Central memory CD4-positive, alpha-beta T cell (primary cell): ENCODE results near the gene UBN2.
"Not testable (repeated sequence)": the region's sequence is repeated elsewhere in the genome, so short reads cannot be mapped to it uniquely, and the experiment has no call there.

Experiments used
- DNase-seq: peaks from one replicate; pipeline ENCODE4 v3.0.0; 2022

UBN2 gene

DNA sequence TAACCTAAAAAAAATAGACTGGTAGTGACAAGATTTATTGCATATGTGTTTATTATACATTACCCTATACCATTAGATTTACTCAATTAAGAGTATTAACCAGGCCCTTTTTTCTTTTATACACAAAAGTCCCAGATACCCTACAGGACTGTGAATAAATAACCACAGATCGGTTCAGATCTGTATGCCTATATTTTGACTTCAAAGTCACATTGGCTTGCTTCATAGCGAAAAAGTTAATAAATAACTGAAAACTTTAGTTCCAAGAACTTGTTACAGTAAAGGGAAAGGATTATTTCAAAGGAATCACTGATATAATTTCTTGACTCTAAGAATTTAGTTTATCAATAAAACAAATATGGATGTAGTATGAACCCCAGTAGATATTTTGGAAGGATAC, 68.3 kb downstream of the UBN2 start:
- DNase-seq = no peak

DNA sequence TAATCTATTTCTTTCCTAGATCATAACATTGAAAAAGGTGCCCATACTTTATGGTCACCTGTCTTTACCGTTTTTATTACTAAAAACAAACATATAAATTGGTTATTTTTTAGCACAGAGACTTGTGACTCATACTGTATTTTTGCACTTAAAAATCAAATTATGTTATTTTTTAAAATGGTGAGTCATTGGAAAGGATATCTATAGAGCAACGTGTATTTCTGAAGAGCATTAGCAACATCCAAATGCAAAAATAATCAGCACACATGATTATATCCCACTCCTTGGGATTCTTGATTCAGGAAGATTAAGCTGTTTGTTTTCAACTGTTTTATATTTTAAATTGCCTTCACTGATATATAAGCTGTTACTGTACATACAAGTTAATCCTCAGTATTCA, 69.4 kb downstream of the UBN2 start:
- DNase-seq = no peak

DNA sequence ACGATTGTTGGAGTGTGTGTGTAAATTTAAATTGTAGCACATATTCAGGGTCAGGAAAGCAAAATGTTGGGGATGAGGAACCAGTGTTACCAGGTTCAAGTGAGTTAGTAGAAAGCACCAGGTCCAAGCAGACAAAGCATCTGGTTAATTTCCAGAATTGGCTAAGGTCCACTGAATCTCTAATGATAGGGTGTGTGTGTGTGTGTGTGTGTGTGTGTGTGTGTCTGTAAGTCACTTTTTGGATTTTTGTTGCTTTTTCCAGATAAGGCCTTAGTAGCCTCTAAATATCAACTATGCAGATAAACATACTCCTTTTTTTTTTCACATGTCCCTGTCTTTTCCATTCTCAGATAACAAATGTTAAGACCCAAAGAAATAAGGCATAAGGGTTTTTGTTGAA, 73.5 kb downstream of the UBN2 start:
- DNase-seq = no peak

DNA sequence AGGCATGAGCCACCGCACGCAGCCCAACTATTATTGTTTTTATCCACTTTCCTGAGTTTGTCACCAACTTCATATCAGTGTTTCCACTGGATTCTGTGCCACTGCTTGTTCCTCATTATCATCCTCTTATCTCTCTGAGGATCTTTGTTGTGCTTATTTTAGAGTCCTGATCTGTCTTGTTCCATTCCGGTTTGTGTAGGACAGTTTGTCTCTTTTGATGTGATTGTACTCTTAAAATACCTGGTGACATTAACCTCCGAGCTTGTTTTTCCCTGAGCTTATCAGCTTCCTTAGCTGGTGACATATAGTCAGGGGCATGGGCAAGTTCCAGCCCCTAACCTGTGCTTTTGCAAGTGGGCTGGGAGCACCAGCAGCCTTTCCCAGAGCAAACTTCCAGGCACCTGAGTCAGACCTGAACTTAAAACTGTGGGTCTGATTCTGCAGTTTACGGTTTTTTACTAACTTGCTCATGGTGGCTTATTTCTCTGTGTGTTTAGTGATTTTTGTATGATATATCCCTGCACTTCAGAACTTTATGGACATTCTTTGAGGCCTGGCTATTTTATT, 87.0 kb downstream of the UBN2 start:
- no peak for DNase-seq

DNA sequence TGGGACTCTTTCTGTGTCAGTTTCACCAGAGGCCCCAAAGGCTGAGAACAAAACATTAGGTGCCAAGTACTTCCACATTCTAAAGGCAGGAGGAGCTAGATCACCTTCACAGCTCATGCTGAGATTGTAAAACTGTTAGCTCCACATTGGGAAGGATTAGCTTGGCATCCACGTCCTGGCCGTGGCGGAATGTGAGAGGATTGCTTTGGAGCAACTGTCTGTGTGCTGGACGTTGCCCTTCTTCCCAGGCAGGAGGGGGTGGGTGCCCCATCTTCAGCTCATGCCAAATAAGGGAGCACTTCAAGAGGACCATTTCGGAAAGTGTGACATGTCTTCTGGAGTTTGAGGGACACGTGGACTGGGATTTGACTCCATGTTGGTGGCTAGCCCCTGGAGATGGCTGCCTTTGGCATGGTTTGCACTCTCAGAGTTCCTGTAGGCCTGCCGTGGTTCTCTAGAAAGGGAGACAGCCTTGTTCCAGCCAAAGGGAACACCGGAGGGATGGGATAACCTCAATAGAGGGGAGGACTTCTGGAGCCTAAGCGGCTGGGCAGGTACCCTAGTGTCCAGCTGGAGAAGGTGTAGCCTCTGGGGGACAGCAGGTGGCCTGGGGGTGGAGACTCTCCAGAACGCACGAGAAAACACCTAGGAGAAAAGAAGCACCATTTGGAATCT, 90.2 kb downstream of the UBN2 start:
- DNase-seq = no peak

DNA sequence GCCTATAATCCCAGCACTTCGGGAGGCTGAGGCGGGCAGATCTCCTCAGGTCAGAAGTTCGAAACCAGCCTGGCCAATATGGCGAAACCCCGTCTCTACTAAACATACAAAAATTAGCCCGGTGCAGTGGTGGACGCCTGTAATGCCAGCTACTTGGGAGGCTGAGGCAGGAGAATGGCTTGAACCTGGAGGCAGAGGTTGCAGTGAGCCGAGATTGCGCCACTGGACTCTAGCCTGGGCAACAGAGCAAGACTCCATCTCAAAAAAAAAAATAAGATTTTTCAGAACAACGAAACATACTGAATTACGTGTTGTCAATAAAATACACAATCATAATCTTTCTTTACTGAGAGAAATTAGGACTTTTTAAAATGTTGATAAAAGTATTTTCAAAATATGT, 93.7 kb downstream of the UBN2 start:
- not testable (repeated sequence) for DNase-seq

DNA sequence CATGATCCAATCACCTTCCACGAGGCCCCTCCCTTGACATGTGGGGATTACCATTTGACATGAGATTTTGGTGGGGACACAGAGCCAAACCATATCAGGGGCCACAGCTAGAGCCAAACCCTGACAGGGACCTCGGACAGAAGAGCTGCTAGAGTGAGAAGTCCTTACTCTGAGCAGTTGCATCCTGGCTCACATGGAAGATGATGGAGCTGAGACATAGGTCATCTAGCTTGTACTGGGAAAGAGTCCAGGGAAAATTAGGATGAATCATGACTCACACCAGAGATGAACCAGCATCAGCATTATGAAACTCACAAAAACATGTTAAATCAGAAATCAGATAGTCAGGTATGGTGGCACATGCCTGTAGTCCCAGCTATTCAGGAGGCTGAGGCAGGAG, 97.3 kb downstream of the UBN2 start:
- DNase-seq = no peak

DNA sequence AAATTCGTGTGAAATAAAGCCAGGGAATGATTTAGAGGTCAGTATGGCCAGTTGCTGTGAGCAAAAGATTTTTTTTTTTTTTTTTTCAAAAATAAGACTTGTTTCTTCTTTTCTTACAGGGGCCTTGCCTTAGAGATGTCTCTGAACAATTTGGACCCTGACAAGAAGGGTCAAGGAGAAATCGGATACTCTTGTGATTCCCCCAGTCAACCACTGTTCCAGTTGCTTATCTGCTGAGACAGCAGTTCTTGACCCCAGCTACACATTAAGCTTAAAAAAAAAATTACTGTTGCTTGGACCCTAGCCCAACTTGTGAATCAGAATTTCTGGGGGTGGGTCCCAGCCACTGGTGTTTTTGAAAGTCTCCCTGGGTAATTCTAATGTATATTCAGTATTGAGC, 98.1 kb downstream of the UBN2 start:
- no peak for DNase-seq

DNA sequence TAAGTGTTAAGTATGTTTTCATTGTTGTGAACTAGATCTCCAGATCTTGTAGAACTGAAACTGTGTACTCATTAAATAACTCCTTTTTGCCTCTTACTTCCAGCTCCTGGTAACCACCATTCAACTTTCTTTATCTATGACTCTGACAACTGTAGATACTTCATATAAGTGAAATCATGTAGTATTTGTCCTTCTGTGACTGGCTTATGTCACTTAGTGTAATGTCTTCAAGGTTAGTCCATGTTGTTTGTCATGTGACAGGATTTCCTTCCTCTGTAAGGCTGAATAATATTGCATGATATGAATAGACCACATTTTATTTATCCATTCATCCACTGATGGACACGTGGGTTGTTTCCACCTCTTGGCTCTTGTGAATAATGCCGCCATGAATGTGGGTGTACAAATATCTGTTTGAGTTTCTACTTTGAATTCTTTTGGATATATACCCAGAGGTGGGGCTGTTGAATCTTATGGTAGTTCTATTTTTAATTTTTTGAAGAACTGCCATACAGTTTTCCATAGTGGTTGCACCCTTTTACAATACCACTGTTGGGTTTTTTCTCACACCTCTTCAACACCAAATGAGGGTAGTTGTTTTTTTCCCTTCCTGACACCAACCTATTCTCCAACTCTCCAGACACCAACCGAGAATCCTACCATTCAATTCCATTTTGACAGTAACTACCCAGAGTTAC, 99.4 kb downstream of the UBN2 start:
- DNase-seq = no peak

DNA sequence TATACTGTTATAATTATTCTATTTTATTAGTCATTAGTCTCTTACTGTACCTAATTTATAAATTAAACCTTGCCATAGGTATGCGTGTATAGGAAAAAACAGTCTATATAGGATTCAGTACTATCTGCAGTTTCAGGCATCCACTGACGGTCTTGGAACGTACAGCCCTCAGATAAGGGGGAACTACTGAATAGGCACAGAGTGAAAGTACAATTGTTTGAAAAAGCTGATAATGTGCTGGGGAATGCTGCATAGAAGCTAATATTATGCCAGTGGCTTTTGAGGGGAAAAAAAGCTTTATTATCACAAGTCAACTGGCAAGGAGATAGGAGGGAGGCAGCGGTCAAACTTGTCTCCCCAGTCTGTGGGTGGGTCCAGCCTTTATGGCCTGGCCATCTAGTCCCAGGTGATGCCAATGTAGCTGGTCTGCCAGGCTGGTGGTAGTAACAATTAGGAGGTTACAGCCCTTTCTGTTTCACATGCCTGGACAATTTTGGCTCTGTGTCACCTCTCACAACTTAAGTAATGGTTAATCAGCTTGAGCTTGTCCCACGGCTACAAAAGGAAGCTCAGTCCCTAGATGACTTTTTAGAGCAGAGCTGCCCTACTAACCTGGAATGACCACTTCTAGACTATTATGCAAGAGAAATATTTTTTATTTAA, 101.8 kb downstream of the UBN2 start:
- DNase-seq = no peak

DNA sequence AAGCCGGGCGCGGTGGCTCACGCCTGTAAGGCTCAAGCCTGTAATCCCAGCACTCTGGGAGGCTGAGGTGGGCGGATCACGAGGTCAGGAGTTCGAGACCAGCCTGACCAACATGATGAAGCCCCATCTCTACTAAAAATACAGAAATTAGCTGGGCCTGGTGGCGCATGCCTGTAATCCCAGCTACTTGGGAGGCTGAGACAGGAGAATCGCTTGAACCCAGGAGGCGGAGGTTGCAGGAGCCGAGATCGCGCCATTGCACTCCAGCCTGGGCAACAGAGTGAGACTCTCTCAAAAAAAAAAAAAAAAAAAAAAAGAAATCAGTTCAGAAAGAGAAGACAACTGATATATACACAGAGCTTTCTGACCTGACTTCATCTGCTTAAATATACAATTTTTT, 102.4 kb downstream of the UBN2 start:
- not testable (repeated sequence) for DNase-seq

DNA sequence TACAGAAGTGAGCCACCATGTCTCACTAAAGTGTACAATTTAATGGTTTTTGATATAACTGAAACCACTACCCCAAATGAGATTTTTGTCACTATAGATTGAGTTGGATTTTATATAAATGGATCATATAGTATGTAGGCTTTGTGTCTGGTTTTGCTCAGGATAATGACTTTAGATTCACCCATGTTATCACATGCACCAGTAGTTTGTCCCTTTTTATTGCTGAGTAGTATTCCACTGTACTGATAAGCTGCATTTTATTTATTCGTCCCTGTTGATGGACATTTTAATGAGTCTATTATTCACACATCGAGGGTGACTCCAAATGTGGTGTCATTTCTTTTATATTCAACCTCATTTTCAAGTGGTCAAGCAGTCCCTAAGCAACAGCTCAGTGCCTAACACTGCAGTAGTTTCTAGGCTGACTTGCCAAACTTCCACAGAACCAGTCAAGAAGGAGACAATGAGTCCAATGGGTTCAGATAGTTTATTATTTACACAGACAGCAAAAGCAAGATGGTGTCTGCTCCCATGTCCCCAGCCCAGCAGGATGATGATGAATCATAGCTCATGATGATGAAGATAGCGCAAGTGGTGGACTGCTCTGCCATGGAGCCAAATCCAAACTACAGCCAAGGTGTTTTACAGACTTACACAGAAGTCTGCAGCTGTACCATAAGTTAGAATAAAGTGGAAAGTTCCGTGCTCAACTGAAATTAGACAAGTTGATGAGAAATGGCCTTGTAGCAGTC, 103.5 kb downstream of the UBN2 start:
- no peak for DNase-seq

DNA sequence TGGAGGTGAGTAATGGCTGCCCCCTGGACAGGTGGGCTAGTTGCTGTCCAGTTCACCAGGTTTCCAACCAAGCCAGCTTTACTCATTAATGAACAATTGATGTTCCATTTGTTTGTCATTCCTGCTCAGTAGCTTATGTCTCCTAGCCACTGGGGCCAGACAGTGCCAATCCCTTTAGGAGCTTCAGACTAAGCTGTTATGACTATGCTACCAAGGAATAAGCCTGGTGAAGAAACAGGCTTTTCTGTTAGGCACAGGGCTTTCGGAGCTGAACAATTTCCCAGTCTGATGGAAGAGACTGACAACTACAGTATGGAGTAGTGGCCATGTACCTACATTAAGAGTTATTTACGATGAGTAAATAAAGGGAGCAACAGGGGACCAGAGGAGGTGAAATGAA, 108.0 kb downstream of the UBN2 start:
- DNase-seq = no peak

DNA sequence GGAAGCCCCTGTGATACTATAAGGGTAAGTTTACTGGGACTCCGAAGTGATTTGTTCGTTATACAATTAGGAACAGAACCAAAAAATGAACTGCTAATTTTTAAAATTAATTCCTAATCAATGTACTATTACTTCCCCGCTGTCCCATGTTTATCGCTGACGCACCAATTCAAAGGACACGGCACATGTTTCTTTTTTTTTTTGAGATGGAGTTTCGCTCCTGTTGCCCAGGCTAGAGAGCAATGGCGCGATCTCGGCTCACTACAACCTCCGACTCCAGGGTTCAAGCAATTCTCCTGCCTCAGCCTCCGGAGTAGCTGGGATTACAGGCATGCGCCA, 108.6 kb downstream of the UBN2 start:
- no peak for DNase-seq

DNA sequence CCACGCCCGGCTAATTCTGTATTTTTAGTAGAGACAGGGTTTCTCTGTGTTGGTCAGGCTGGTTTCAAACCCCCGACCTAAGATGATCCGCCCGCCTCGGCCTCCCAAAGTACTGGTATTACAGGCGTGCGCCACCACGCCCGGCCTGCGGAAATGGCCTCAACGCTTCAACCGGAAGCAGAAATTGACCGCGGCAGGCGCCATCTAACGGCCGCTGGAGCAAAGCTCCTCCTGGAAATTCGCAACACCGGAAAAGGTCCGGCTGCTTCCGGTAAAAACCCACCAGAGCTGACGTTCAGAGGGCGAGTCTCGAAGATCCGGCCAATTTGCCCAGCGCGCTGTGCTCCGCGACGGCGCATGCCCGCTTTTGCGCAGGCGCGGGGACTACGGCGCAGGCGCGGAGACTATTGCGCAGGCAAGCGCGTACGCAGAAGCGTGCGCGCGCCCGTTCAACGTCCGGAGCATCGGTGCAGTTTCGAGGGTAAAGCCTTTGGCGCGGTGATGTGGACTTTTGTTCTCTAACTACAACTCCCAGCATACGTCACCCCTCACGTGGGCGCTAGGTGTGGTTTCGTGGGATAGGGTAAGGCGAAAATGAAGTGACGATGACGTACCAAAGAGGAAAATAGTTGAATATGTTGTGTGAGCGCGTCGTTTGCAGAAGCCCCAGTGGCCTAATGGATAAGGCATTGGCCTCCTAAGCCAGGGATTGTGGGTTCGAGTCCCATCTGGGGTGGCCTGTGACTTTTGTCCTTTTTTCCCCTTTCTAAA, 109.2 kb downstream of the UBN2 start:
- DNase-seq = peak; percentile 99

DNA sequence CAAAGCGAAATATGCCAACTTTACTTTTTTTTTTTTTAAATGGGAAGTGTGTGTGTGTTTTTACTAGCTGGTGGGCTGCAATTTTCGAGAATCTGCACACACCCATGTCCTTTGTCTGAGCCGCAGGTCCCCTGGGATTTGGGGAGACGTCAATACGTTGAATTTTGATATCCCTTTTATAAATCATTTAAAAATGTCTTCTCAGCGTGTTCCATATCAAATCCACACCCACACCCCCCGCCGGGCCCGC, 109.7 kb downstream of the UBN2 start:
- DNase-seq = no peak

DNA sequence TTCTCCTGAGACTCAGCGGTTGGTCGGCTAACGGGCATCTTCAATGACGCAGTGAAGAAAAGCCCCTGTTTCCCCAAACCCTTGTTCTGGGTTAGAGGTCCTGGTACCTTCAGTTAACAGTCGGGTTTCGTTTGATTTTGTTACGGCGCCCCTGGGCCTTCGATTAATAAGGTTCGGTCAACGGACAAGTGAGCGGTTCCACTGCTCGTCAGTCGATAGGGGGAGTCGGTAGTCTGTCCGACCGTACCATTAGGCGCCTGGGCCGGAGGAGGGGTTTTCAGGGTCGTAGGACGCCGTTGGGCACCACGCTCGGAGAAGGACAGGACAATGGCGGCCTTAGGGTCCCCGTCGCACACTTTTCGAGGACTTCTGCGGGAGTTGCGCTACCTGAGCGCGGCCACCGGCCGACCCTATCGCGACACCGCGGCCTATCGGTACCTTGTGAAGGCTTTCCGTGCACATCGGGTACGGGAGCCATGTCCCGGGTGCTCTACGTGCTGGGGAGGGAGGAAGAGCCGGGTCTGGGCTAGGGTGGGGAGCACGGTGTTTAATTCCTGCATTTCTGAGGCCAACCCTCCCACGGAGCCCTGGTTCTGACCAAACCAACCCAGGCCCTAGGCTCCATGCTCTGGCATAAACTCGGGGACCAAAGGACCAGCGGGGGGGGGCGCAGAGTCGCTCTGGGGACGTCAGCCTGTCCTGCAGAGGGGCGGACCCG, 110.2 kb downstream of the UBN2 start, which contains the start of gene FMC1:
Gene FMC1, plus strand, starts transcription at position 280 of the 718 bp plus-strand sequence. Its CDS starts 48 bp downstream, at position 328.
- DNase-seq = peak; percentile 84

DNA sequence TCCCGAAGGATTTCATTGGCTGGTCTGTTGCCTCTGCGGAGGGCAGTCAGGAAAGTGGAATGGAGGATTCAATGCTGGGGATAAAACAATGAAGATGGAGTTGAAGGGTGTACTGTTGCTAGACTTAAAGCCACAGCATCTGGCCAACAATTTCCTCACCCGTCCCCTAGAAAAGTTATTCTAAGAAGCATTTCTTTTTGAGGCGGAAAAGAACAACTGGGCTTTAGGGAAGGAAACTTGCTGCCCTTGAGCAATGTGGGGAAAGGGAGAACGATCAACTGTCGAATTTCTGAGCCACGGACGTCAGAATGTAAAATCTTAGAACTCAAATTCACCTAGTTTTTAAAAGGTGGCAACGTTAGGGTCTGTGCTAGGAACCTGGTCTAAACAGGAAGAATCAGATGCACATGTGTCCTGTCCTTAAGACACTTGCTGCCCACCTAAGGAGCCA, 110.8 kb downstream of the UBN2 start:
- DNase-seq = peak; percentile 6

DNA sequence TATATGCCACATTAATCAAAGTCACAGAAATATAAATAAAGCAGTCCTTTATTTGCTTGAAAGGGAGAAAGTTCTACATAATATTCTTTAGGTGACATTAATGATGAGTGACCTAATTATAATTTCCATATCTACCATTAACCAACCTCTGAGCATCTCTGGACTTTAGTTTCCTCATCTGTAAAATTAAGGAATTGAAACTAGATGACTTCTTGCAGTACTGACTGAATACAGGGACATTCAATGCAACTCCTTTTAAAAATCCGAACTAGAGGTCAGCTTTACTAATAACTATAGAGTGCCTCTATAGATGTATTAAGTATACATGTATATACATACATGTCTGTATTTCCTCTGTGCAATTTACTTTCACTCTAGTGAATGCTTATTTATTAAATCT, 114.0 kb downstream of the UBN2 start:
- DNase-seq = no peak

DNA sequence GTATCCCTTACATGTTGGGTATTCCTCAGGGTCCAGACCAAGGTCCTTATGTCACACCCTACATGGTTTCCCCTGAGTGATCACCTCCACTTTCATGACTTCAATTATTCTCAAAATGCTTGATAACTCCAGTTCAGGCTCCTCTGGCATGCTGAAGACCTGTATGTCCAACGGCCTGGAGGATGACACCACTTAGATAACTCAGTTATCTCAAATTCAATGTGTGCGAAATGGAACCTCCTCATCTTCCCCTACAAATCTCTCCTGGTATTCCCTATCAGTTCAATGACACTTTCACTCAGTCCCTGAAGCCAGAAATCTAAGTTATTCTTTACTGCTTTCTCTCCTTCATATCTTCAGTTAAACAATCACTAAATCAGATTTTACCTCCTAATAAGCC, 120.0 kb downstream of the UBN2 start:
- no peak for DNase-seq

DNA sequence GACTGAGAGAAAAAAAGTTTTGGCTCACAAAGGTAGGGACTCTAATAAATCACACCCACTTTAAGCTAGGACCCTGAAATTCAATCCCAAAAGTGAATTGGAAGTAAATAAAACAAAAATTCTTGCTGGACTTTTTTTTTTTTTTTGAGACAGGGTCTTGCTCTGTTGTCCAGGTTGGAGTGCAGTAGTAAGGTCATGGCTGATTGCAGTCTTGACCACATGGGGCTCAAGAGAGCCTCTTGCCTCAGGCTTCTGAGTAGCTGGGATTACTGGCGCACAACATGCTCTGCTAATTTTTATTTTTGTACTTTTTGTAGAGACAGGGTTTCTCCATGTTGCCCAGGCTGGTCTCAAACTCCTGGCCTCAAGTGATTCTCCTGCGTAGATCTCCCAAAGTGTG, 123.7 kb downstream of the UBN2 start:
- no peak for DNase-seq

DNA sequence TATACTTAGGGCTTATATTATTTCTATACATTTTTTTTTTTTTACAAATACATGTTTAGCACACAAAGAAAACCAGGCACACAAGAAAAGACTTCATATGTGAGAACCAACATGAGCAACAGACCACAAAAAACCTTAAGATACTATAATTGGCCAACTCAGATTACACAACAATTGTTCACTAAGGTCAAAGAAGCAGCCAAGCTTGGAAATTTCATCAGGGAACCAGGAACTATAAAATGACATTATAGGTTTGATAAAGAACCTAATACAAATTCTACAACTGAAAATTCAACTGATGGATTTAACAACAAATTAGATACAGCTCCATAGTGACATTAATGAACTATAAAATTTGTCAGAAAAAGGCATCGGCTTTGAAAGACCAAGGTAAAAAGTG, 124.3 kb downstream of the UBN2 start:
- DNase-seq = no peak
